ENCODE measurements around the gene SEMA6D.

SEMA6D gene

DNA sequence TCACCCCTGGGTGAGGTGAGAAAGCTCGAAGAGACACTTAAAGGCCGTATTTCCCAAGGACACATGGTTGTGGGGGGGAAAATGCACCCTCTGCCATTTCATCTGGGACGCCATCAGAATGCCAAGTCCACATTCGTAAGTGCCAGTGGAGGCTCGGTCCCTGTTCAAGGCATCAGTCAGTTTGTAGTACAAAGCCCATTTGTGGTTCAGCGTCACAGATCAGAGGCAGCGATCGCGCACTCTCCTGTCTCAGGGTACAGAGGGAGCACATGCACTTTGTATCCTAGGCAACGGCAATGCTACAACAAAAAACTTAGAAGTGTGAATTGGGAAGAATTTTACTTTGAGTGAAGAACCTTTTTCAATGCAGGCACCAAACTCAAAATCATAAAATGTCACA, 27.2 kb downstream of the SEMA6D start:
- no peak for DNase-seq

DNA sequence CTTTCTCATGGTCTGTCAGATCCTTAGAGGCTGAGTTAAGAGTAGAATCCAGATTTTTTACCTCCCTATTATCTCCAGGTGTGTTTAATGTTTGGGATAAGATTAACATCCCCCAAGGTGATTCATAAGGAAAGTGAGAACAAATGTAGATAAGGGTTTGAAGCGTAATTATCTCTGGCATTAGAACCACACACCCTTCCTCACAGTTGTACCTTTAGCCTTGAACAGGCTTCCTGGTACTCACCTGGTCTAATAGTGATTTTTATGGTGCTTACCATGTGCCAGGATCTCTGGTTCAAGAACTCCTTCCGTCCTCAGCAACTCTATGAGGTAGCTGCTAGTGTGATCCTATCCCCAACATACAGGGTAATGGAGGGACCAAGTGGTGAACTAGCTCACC, 27.7 kb downstream of the SEMA6D start:
- no peak for DNase-seq

DNA sequence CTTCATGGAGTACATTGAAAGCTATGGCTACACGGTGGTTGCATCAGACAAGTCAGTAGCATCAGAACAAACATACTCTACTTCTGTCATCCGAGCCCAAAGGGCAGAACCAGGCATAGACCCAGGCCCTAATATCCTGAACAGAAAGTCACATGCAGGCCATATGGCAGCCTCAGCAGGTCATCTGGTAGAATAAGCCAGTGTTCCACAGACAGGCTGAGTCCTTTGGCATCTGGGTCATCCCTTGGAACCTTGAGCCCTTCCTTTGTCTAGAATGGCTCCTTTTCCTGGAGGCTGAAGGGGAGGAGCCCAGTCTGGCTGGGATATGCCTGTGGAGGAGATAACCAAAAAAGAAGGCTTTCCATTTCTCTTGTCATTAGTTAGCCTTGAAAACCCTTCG, 29.2 kb downstream of the SEMA6D start:
- DNase-seq, result no peak

DNA sequence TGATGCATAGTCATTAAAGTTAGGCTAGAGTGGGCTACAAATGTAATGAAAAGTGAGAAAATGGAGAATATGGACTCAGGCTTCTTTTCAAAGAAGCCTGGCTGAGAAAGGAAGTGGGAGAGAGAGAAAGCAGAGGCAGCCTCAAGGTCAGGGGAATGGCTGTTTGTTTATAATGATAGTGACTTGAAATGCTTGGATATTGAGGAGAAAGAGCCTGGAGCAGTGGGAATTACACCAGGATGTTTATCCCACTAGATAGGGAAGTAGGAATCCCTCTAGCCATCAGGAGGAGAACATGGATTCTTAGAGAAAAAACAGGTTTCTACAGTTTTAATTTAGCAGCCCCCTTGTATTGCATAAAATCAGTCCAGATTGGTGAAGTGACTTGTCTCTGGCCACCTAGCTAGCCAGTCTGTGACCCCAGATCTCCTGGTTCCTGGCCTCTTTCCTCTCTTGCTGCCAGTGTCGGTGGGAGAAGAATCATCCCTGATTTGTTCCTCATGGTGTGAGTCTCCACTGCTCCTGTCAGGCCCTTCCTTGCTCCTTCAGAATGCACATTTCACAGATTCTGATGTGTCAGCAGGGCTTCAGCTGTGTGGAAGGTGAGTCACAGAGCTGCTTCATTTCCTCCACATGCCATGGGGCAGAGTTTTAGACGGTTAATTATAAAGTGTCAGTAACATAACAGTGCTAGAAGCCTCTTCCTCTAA, 32.9 kb downstream of the SEMA6D start:
- no peak for DNase-seq

DNA sequence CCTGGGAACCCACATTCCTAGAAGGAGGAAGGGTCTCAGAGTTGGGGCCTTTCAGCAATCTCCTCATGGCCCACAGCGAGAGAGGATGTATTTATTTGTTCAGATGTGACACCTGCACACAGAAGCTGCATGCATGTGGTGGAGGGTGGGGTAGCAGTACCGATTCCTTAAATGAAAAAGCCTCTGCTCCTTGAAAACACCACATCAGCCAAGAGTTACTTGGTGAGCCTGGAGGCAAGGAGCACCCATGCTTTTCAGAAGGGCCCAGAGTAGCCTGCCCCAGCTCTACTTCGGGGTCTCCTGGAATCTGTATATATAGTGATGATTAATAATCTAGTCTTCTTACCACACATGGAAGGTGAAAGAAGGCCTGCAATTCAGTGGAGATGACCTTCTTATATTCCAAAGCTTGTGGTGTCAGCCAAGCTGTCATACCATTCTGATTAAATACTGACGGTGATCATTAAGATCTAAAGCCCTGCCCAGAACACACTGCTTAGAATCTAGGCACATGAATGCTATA, 33.5 kb downstream of the SEMA6D start:
- no peak for DNase-seq

DNA sequence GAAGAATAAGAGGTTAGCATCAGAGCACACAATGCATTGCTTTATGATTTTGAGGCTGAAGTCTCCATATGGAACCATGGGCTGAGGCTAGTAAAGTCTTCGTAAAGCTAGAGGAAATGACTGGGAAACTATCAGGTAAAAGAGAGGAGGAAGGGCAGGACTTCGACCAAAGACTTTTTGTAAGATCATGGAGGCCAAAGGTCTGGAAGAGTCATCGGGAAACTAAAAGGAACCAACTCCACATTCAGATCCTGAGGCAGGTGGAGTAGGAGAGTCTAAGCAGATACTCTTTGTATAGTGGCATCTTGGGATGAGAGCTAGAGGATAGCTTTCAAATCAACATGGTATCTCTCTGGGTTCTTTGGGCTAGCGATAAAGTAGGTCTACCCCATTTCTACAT, 36.3 kb downstream of the SEMA6D start:
- no peak for DNase-seq

DNA sequence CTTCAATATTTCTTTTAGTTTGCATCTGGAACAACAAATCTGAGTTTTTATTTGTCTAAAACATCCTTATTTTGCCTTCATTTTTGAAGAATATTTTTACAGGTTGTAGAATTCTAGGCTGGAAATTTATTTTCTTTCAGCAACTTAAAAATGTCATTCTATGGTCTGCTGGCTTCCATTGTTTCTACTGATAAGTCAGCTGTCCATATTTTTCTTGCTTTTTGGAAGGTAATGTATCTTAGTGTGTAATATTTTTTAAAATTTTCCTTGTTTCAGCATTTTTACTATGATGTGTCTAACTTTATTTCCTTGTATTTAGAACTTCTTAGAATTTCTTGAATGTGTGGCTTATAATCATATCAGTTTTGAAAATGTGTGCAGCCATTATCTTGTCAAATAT, 37.0 kb downstream of the SEMA6D start:
- DNase-seq, result no peak

DNA sequence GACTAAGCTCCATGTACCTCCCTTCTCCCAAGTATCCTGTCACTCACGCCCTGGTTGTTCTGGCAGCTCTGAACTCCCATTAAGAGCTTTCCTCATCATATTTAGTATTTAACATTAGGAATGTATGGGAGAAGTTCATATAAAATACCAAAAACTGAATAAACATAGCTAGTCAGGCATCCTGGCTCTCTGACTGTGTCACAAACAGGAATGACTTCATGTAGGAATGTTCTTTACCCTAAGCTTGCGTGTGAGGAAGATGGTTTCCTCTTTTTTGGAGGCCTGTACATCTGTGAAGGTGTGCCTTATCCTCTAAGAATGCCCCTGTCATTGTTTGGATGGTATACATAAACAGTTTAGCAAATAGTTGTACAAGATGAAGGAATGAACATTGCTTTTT, 38.6 kb downstream of the SEMA6D start:
- no peak for DNase-seq

DNA sequence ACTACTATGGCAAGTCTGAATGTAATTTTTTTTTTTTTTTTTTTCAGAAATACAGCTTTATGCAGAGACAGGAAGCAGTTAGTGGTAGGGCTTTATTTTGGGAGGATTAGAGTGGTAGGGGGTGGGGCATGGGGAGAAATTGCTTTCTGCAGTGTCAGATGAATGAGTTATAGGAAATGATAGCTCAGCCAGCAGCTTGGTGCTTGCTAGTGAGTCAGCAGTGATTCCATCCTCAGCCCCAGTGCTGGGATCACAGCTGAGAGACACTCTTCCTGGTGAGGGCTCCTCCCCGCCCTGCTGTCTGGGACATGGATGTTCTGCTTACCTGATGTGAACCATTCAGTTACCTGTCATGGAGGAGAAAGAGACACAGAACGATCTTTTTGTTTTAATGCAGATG, 39.6 kb downstream of the SEMA6D start:
- no peak for DNase-seq

DNA sequence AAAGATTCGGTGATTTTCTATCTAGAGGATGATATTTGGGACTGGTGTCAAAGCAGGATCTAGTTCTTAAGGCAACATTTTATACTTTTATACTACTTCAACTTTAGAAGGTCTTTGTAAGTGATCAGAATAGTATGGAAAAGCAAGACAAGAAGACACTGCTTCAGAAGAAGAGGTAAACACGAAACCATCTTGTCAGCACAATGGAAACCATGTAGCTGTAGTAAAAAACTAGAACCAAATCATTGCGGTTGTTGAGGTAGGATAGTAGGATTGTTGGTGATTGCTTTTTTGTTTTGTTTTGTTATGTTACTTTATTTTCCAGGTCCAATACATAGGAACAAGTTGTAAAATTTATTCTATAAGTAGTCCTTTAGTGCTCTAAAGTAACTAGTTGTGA, 40.0 kb downstream of the SEMA6D start:
- no peak for DNase-seq

DNA sequence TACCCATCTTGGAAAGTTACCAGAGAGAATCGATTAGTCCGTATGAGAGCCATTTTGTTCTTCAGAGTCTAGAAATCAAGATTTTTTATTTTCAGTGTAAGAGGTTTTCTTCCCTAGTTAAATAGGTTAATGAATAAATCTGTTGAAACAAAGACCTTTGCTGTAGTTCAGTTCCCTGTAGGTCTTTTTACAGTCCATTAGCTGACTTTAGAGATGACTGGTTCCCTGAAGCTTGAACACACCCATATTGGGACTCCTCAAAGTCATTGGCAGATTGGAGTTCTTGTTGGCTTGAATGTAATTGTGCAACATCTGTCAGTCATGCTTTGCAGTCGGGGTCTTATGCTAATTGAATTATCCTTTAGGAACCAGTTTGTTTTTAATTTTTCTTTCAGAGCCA, 45.3 kb downstream of the SEMA6D start:
- no peak for DNase-seq

DNA sequence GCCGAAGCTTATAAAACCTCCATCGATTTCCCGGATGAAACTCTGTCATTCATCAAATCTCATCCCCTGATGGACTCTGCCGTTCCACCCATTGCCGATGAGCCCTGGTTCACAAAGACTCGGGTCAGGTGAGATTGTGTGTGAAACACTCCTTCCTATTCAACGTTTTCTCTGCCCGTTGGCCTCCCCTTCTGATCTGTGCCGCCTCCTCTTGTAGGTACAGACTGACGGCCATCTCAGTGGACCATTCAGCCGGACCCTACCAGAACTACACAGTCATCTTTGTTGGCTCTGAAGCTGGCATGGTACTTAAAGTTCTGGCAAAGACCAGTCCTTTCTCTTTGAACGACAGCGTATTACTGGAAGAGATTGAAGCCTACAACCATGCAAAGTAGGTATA, 47.4 kb downstream of the SEMA6D start:
- DNase-seq, result no peak

DNA sequence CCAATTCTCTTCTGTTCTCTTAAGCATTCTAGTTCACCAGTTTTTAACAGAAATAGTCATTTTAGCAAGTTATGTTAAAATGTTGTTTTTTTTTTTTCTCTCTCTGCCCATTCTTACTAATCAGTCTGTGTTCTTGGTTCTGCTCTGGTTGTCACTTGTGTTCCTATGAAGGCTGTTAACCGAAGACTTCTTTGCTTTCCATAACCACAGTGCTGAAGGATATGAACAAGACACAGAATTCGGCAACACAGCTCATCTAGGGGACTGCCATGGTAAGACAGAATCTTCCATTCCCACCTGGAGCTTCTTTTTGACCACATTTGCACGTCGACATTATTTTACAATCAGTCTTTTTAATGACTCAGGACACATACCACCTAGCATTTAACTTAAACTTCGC, 49.1 kb downstream of the SEMA6D start:
- DNase-seq, result no peak

DNA sequence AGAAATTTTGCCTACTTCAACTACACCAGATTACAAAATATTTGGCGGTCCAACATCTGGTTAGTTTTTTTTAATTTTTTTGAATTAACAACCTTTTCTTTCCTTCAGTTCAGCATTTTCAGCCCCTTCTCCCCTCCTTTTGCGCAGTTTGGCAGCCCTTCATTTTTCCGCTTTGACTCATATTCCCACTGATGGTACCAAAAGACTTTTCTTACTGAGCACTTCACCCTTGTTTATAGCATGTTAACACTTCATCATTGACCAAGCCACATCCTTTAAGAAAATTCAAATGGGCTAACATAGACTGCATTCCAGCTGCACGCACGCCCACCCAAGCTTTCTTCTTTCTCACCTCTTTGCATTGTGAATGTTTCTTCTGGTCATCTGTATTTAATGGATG, 49.7 kb downstream of the SEMA6D start:
- DNase-seq, result no peak

DNA sequence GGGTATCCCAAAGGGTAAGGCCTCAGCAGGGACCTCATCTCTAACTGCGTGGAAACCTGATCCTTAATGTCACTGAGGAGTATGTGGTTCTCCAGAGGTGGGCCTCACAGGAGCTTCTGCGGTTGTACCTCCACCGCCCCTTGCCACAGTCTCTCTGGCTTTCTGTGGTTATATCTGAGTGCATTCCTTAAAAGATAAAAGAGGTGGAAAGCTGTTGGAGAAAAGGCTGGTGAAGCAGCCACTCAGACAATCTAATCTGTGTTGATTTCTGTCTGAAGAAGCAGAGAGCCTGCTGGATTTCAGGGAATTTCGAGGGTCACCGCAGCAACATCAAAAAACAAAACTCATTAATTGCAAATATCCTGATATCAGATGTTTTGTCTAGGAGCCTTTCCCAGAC, 51.4 kb downstream of the SEMA6D start:
- no peak for DNase-seq

DNA sequence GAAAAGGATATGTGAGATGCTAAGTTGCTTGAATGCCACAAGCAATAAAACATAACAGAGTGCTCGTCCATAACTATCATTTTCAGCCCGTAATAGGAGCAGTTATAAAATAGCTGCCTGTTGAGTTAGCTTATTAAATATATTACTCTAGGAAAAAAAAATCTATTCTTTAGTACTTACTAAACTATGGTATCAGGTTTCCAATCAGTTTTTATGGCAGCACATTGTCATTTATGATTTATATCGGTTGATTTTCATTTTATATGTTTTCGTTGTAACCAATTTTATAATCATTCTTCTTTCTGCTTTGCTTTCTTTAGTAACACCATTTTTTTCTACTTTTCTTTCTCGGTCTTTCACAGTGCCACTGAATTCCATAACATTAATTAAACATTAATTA, 51.9 kb downstream of the SEMA6D start:
- no peak for DNase-seq

DNA sequence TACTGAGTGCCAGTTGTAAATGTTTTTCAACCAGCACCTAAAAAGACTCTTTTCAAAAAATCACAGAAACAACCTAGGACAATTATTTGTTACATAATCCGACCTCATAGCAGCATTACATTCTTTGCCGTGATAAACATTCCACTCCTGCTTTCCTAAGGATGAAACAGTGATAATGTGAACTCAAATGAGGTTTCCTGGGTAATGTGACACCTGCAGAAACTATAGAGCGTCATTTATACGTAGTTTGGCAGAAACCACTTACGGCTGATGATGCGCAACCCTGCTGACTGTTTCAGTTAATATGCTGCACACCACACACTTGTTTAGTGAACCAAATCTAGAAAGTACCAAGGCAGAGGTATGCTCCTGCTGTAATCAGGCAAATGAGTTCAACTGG, 55.8 kb downstream of the SEMA6D start:
- no peak for DNase-seq

DNA sequence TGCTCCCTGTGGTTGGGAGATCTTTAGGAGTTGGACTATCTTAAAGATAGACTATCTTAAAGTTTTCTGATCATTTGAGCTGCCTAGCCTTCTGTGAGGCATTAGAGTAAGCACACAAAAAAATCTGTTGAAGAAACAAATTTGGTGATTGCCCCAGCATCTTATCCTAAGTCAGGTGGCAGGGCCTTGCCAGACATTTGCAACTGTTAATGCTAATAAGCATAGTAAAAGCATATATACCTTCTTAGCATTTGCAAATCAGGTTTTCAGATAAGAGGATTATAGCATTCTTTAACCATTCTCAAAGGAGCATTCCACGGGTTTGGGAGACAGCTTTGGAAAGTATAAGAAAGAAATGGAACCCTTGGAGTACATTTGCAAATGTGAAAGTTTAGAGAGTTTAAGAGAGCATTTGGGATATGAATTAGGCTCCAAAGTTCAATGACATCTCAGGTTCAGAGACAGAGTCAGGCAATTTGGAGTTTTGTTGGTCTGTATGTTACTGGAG, 61.0 kb downstream of the SEMA6D start:
- DNase-seq, result no peak

DNA sequence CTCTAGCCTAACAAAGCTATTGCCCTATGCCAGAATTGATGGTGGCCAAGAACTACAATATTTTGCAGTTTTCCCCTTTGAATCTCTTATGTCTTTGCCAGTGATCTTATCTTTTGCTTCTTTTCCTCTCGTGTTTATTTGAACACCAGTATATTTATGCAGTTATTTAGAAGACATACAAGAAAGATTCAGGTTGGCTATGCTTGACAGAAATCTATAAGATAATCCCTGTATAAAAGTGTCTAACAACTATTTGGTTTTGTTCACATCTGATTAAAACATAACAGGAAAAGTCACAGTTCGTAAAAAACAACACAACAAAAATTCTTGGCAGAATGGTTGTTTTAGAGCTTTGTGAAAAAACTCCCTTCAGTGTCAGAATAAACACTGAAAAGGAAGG, 63.7 kb downstream of the SEMA6D start:
- DNase-seq, result no peak

DNA sequence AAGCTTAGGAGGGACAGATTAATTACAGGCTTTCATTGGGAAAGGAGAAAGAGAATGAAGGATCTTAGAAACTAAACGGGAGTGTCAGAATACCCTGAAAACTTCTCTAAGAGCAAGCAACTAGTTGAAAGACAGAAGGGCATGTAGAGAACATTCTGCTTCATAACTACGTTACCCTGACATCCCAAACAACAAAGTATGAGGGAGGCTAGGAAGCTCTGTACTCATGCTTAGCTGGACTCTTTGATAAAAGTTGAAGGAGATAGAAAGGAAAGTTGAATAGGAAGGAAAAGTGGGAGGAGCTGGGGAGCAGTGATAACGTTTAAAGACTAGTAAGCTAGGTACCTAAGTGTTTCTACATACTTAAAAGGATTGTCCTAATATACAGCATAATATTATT, 64.2 kb downstream of the SEMA6D start:
- DNase-seq, result no peak

DNA sequence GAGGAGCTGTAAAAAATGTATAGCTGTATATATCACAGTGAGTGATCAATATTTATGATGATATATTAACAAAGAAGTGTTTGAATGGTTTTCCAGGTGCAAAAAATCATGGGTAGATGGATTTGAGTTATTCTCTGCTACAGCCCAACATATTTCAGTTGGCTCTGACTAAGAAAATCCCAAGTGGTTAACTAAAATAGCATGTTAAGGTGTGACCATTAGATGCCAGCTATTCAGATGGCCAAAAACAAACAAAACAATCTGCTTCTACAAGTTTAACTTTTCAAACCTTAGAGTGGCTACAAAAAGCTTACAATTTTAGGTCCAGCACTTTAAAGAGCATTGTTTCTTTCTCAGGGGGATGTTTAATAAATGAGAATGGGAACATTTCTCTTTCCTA, 67.5 kb downstream of the SEMA6D start:
- no peak for DNase-seq

DNA sequence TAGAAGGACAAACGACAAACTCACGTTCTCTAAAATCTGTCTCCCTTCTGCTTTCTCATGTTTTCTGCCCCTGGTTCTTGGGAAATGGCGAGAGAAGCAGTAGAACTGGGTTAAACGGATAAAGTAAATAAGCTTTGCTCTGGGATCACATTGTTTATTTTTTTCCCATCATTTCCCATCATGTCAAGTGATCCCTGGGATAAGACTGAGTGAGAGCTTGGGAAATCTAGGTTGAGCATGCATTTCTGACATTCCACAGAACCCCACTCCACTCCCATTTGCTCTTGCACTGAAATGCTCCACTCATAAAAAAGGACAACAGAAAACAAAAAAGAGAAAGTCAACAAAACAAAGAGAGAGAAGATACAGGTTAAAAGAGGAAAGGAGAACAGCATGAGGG, 69.1 kb downstream of the SEMA6D start:
- no peak for DNase-seq

DNA sequence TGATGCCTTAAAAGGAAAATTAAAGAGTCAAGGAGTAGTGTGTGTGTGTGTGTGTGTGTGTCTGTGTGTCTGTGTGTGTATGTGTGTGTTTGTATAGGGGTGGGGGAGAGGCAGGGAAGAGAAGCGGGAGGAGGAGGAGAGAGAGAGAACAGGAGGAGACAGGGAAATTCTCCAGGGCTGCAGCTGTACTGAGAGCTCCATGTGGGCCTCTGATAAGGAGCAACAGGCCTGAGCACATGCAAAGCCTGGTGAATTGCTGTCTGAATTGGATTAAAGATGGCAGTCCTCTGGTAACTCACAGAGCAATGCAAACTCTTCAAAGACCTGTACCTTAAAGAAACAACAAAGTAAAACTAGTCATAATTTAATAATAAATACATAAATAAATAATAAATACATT, 70.6 kb downstream of the SEMA6D start:
- no peak for DNase-seq

DNA sequence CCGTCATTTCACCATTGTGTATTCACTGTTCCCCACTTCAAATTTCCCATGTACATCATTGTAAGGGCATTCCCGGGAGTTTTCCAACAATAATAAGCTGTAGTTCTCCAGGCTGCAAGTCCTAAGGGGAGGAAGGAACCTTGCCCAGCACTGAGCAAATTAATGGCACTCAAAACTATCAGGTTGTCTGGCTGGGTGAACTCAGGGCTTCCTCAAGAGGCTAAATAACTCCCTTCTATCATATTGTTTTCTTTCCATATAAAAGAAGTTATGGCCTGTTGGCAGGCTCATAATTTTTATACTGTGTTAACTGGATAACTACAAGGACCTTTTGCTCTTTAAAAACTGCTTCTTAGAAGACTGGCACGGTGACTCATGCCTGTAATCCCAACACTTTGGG, 71.4 kb downstream of the SEMA6D start:
- DNase-seq, result no peak

DNA sequence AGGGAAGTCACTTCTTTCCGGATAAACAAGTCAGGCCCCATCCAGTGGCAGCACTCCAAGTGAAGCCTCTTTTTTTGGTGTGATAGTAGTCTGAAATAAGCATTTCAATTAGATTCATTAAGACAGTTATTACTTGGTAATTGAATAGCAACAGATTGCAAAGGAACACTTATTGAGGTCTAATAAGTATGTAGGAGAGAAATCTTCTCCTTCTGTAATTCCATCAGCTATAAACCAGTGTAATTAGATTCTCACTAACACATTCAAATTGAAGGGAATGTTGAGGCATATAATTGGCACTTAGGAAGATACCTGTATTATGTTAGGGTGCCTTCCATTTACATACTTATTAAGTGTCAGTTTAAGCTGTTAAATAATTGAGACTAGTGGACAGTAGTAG, 73.9 kb downstream of the SEMA6D start:
- DNase-seq, result no peak

Measured in NCI-H1694 treated with DMSO at 0.1 percent for 48 hours (cell line).